Stimulated activated naive CD4-positive, alpha-beta T cell (primary cell): ENCODE data around the gene SUCLA2.
A peak's percentile ranks its signal among the peaks of the same experiment; 100 is the strongest.
"Not testable (repeated sequence)": the region's sequence is repeated elsewhere in the genome, so short reads cannot be mapped to it uniquely, and the experiment has no call there.

ENCODE experiments used
- DNase-seq, 6 experiments: peaks; one replicate each; lab custom pipeline; 2025; lab: John Stamatoyannopoulos, UW

The SUCLA2 gene

GRCh38 chr13:48001114-48001881, at the start of gene SUCLA2:
Gene SUCLA2 (minus strand): TSS chr13:48001273. CDS start chr13:48001269, 4 bp downstream.
- DNase-seq, result peak; percentile 67 to 87 (median 77)

GRCh38 chr13:48050550-48050949, 49.5 kb upstream of the SUCLA2 start:
- no peak for DNase-seq

GRCh38 chr13:48043789-48044503, 42.9 kb upstream of the SUCLA2 start:
- DNase-seq, result no peak

GRCh38 chr13:48042894-48043293, 41.8 kb upstream of the SUCLA2 start:
- no peak for DNase-seq

- no peak for DNase-seq
Measured at GRCh38 chr13:48040896-48041295, 39.8 kb upstream of the SUCLA2 start.

GRCh38 chr13:48040049-48040448, 39.0 kb upstream of the SUCLA2 start:
- DNase-seq, result no peak

GRCh38 chr13:48038761-48039160, 37.7 kb upstream of the SUCLA2 start:
- DNase-seq, result no peak

- peak; percentile 94 to 98 (median 96) for DNase-seq
Measured at GRCh38 chr13:48037346-48038173, 36.5 kb upstream of the SUCLA2 start, which contains the start of gene NUDT15. Gene NUDT15 (plus strand): TSS chr13:48037726. CDS start chr13:48037747, 21 bp downstream.

GRCh38 chr13:48029859-48030258, 28.8 kb upstream of the SUCLA2 start:
- no peak for DNase-seq

GRCh38 chr13:48028066-48028465, 27.0 kb upstream of the SUCLA2 start:
- no peak for DNase-seq

- DNase-seq, result no peak
Measured at GRCh38 chr13:48019796-48020195, 18.7 kb upstream of the SUCLA2 start.

- DNase-seq, result no peak
Measured at GRCh38 chr13:48018637-48019036, 17.6 kb upstream of the SUCLA2 start.

GRCh38 chr13:48014359-48014758, 13.3 kb upstream of the SUCLA2 start:
- no peak for DNase-seq

GRCh38 chr13:48012668-48013067, 11.6 kb upstream of the SUCLA2 start:
- DNase-seq, result no peak

- DNase-seq, result no peak
Measured at GRCh38 chr13:48010698-48011097, 9.6 kb upstream of the SUCLA2 start.

- DNase-seq, result no peak
Measured at GRCh38 chr13:48009284-48009683, 8.2 kb upstream of the SUCLA2 start.

GRCh38 chr13:48006396-48006795, 5.3 kb upstream of the SUCLA2 start:
- DNase-seq, result no peak

- DNase-seq, result no peak
Measured at GRCh38 chr13:48004201-48004600, 3.1 kb upstream of the SUCLA2 start.

GRCh38 chr13:48001999-48002398, 926 bp upstream of the SUCLA2 start:
- DNase-seq, result not testable (repeated sequence)

GRCh38 chr13:48000559-48001113, 437 bp downstream of the SUCLA2 start:
- DNase-seq, result peak in 4 of 6 experiments; percentile 8 to 25 (median 13)

- DNase-seq, result no peak
Measured at GRCh38 chr13:47999973-48000372, 1.1 kb downstream of the SUCLA2 start.

- DNase-seq, result no peak
Measured at GRCh38 chr13:47997384-47997783, 3.7 kb downstream of the SUCLA2 start.
